ENCODE results near the gene OR5V1.
"Not testable (repeated sequence)": the region's sequence is repeated elsewhere in the genome, so short reads cannot be mapped to it uniquely, and the experiment has no call there.

The OR5V1 gene

DNA sequence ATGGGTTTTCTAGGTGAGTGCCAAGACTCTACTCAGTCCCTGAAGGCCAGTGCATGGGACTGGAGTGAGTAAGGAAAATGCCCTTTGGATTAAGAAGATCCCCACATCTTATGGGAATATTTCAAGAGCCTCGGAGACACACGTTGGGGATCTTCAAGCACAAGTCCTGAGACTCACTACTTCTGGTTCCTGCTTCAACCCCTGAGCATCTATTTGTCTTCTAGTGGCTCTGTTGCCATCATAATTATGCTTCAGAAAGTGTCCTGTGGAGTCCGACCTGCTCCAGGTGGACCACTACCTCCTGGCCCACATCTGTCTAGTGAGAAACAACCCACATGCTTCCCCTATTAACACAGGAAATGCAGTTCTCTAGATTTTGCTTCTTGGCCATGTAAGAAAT, at the start of gene OR5V1:
OR5V1 (minus strand) TSS at position 101 of the 400 bp plus-strand sequence. CDS start 12,670 bp downstream, outside the sequence.
- no peak for DNase-seq

DNA sequence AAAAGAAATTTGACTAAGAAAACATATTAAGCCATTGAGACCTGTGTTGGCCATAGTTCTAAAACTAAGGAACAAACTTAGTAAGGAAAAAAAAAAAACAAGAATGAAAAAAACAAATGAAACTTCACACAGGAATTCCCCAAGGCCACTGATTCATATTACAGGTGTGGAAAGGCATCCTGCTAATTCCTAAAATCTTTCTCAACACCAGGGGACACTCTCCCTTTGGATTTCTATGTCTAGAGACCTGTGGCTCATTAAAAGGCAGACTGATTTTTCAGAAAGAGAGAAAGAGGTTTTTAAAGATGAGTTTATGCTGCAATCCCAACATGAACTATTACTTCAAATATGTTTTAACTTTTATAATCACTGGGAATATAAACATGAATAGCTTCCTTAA, 45.9 kb upstream of the OR5V1 start, which contains the start of gene OR12D1:
OR12D1 (plus strand) TSS at position 341 of the 400 bp plus-strand sequence.
- no peak for DNase-seq

DNA sequence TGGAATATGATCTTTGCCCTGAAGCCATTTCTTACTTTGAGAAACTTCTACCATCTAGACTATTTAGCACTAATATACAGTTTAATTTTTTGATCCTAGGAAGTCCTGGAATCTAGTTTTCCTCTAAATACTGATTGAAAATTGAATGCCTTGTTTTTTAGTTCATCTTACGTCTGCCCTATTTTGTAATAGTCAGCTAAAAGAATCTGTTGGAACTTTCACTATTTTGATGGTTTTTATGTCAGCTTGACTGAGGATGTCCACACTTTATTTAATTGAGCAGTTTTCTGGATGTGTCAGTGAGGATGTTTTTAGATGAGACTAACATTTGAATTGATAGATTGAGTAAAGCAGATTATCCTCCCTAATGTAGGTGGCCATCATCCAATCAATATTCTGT, 35.1 kb upstream of the OR5V1 start:
- no peak for DNase-seq

DNA sequence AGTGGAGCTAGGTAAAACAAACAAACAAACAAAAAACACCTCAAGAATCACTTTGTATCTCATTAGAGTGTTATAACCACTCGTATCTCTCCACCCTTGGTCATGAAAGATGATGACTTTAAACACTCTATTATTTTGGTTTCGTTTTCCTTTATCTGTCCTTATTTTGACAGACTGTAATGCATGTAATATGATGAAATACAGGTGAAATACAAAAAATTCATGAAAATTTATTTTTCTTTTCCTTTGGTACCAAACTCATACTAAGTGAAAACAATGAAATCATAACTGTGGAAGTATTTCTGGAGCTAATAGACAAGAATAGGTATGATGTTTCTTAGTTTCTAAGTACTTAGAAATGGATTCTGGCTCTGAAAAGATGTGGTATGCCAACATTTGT, 30.9 kb upstream of the OR5V1 start:
- DNase-seq, result no peak

DNA sequence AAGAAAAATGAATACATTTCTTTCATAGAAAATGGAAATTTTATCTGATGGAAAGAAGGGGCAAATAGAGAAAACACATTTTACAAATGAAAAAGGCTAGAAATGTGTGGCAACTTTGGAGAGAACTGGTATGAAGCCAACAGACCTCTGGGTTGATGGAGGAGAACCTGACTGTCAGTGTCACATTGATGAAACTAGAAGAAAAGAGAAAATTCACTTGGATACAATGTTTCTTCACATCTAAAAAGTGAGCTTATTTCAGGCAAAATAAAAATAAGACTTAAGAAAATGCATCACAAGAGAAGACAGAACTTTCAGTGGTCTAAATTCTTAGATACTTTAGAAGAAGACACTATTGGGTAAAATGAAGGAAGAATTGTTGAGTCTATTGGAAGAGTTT, 26.7 kb upstream of the OR5V1 start, which contains the start of gene OR12D2:
OR12D2 (plus strand) TSS at position 301 of the 400 bp plus-strand sequence. CDS start 1,069 bp downstream, outside the sequence.
- no peak for DNase-seq

DNA sequence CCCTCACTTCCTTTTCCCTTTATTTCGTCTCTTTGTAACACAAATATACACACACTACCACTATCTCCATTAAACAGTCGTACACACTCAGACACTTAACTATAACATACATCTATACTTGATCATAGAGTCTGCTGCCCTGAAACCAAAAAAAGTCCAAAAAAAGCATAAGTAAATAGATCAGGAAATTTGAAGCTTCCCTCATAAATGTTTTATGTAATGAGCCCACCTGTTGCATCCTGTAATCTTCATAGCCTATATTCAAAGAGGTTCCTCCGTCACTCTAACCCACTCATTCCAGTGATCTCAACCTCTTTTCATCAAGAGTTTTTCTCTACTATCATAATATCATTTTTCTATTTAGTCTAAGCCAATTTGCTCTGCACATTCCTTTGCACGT, 19.9 kb upstream of the OR5V1 start:
- no peak for DNase-seq

DNA sequence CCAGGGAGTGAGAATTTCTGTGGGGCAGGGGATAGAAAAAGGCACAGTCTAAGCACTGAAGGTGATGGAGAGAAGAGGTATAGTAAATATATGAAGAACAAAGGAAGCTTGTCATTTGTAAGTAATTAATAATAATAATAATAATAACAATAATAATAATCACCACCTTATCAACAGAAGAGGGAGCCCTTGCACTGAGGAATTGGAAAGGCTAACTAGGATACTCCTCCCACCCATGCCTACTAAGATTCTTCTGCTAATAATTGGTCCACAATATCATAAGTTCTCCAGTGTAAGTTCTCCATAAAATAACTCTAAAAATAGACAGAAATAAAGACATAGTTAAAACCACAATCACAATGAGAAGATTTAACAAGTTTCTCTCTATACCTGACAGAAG, 7.3 kb upstream of the OR5V1 start:
- DNase-seq, result no peak

DNA sequence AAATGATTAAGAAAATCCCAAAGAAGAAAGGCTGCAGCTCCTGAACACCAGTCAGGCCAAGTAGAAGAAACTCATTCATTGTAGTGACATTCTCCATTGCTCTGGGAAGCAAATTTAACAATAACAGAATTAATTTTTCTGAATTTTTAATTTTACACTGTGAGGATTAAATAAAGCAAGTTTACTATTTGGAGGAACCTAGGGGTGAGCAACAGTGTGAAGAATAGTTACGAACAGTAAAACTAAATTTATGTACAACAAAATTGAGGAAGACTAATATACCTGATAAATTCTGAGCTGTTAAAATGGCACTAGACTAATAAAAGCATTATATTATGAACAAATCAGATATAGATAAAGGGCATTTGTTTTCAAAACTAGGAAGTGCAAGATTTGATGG, 6.5 kb upstream of the OR5V1 start, which contains the start of gene OR12D3:
OR12D3 (minus strand) TSS at position 101 of the 400 bp plus-strand sequence; CDS start at position 97, 4 bp downstream.
- DNase-seq, result no peak

DNA sequence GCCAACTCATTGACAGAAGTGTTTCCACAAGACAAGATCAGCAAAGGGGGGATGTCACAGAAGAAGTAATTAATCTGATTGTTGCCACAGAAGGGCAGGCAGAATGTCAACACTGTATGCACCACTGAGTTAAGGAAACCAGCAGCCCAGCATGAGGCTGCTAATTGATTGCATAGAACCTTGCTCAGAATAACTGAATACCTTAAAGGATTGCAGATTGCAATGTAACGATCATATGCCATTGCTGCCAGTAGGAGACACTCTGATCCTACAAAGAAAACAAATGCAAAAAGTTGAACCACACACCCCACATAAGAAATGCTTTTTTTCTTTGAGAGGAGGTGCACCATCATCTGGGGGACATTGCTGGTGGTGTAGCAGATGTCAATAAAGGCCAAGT, 13.1 kb downstream of the OR5V1 start:
- DNase-seq, result no peak

DNA sequence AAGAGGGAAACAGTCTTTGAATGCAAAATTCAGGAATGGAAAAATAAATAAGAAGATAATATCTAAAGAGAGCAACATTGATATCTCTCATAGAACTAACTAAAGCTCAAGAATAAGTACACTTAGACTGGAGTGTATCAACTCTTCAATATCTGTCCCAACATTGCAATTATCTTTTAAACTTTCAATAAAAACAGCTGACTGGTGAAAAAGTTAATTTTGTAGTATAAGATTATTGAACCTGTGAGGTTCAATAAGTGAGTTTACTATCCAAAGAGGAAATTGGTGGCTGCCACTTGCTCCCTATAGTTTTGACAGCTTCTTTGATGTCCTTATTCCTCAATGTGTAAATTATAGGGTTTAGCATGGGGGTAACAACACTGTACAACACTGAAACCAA, 13.7 kb downstream of the OR5V1 start:
- DNase-seq, result no peak

DNA sequence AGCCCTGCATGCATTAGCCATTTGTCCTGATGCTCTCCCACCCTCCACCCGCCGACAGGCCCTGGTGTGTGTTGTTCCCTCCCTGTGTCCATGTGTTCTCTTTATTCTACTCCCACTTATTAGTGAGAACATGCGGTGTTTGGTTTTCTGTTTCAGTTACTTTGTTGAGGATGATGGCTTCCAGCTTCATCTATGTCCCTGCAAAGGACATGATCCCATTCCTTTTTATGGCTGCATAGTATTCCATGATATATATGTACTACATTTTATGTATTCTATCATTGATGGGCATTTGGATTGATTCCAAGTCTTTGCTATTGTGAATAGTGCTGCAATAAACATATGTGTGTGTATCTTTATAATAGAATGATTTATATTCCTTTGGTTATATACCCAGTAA, 19.3 kb downstream of the OR5V1 start:
- DNase-seq, result not testable (repeated sequence)

DNA sequence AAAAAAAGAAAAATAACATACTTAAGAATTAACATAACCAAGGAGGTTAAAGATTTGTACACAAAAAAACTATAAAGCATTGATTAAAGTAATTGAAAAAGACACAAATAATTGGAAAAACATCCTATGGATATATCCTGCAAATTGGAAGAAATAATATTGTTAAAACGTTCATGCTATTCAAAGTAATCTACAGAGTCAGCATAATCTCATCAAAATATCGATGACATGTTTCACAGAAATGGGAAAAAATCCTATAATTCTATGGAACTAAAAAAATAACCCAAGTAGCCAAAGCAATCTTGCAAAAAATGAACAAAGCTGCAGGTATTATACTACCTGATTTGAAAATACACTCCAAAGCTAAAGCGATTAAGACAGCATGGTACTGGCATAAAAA, 23.3 kb downstream of the OR5V1 start:
- DNase-seq, result no peak

DNA sequence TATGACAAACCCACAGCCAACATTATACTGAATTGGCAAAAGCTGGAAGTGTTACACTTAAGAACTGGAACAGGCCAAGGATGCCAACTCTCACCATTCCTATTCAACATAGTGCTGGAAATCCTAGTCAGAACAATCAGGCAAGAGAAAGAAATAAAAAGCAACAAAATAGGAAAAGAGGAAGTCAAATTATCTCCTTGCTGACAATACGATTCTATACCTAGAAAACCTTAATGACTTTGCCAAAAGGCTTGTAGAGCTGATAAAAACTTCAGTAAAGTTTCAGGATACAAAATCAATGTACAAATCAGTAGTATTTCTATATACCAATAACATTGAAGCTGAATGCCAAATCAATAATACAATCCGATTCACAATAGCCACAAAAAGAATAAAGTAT, 32.4 kb downstream of the OR5V1 start:
- no peak for DNase-seq

DNA sequence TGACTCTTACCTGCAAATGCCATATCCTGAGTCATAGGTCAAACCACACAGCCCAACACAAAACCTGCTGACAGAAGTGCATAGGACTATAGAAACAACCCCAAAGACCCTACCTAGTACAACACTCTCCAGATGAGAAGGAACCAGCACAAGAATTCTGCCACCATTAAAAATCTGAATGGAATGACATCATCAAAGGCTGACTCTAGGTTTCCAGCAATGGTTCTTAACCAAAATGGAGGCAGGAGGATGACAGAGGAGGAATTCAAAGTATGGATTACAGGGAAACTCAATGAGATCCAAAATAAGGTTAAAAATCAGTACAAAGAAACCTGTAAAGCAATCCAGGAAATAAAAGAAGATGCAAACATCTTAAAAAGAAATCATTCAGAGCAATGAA, 36.0 kb downstream of the OR5V1 start:
- no peak for DNase-seq

DNA sequence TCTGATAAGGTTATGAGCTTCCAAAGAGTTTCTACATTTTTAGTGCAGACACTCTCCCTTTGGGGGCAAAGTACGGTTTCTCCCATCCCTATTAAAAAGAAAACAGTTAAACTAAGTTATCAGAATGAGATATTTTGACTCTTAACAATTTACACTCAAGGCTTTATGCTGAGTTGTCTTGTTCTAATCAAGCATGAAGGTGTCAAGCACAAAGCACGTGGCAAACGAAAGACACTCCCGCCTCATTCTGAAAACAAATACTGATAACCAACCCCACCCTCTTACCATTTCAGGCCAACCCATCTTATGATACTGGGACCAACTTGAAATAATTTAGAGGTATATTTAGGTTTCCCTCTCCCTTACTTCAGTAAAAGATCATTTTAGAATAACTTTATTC, 42.9 kb downstream of the OR5V1 start:
- no peak for DNase-seq

DNA sequence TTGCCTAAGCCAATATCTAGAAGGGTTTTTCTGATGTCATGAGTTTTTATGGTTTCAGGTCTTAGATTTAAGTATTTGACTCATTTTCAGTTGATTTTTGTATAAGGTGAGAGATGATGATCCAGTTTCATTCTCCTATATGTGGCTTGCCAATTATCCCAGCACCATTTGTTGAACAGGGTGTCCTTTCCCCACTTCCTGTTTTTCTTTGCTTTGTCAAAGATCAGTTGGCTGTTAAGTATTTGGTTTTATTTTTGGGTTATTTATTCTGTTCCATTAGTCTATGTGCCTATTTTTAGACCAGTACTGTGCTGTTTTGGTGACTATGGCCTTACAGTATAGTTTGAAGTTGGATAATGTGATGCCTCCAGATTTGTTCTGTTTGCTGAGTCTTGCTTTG, 45.3 kb downstream of the OR5V1 start:
- not testable (repeated sequence) for DNase-seq

DNA sequence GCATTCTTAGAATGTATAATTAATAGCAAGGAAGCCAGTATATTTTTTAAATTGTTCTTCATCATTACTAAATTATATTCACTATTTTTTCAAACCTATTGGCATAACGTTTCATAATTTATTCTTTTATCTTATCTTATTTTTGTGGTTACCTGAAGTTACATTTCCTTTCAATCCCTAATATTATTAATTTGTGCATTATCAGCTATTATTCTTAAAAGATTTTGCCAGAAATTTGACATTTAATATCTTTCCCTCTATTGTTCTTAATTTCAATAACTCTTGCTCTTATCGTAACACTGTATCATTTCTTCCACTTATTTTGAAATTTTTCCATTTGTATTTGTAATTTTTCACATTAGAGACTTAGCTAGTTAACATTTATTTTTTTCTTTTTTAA, 48.7 kb downstream of the OR5V1 start:
- DNase-seq, result no peak
